Esophagus mucosa (tissue), 1 donor: ENCODE measurements around the gene ITGA2. TPM values are rescaled to one million over a fixed set of nuclear protein-coding genes. Genes with fewer than 3 reads are reported as not detected.
A peak's percentile ranks its signal among the peaks of the same experiment; 100 is the strongest.

ENCODE experiments used
- ATAC-seq: fragments of 200-7000 bp; cut with Tn5 transposase; one replicate; pipeline ENCODE4 v1.9.1; 2020
- total RNA-seq: library from RNA; stranded (reverse); gene quantifications from one replicate; pipeline ENCODE4 v1.2.4, GENCODE V29; 2023
- donor health status: DM: yes; HTN: yes; CAD: no.

Gene ITGA2
- total RNA-seq, 1 donor from 2014 or later = 31.3 TPM

GRCh38 chr5:52988335-52989024 is 672 bp upstream of the ITGA2 start:
- ATAC-seq = peak; percentile 5

- peak; percentile 24 for ATAC-seq
These were observed 802 bp downstream of the ITGA2 start for GRCh38 chr5:52989781-52990527.

GRCh38 chr5:52990528-52990925 is 1.4 kb downstream of the ITGA2 start:
- no peak for ATAC-seq

GRCh38 chr5:52993367-52993766 is 4.2 kb downstream of the ITGA2 start:
- no peak for ATAC-seq

GRCh38 chr5:52994266-52994665 is 5.1 kb downstream of the ITGA2 start:
- ATAC-seq = no peak

- no peak for ATAC-seq
These were observed 5.9 kb downstream of the ITGA2 start for GRCh38 chr5:52995095-52995494.

GRCh38 chr5:52995914-52996313 is 6.8 kb downstream of the ITGA2 start:
- no peak for ATAC-seq

GRCh38 chr5:52996979-52997378 is 7.8 kb downstream of the ITGA2 start:
- peak; percentile 75 for ATAC-seq

- no peak for ATAC-seq
These were observed 8.3 kb downstream of the ITGA2 start for GRCh38 chr5:52997424-52997823.

GRCh38 chr5:52998552-52999313 is 9.6 kb downstream of the ITGA2 start:
- no peak for ATAC-seq

- ATAC-seq = no peak
These were observed 10.3 kb downstream of the ITGA2 start for GRCh38 chr5:52999344-52999949.

GRCh38 chr5:53001541-53001940 is 12.4 kb downstream of the ITGA2 start:
- ATAC-seq = no peak

- ATAC-seq = no peak
These were observed 13.3 kb downstream of the ITGA2 start for GRCh38 chr5:53002491-53002890.

GRCh38 chr5:53003144-53003543 is 14.0 kb downstream of the ITGA2 start:
- ATAC-seq = no peak

GRCh38 chr5:53006911-53007890 is 18.0 kb downstream of the ITGA2 start:
- peak; percentile 15 for ATAC-seq

- ATAC-seq = peak; percentile 84
These were observed 19.6 kb downstream of the ITGA2 start for GRCh38 chr5:53008751-53009150.

- no peak for ATAC-seq
These were observed 20.7 kb downstream of the ITGA2 start for GRCh38 chr5:53009816-53010215.

GRCh38 chr5:53010814-53011213 is 21.7 kb downstream of the ITGA2 start:
- no peak for ATAC-seq

- peak; percentile 25 for ATAC-seq
These were observed 22.1 kb downstream of the ITGA2 start for GRCh38 chr5:53011233-53011632.

- no peak for ATAC-seq
These were observed 24.7 kb downstream of the ITGA2 start for GRCh38 chr5:53013857-53014256.

GRCh38 chr5:53017383-53017782 is 28.2 kb downstream of the ITGA2 start:
- peak; percentile 18 for ATAC-seq
